GM13977 (cell line): ENCODE results near the gene MAN2C1.

ENCODE experiments used
- DNase-seq: peaks from one replicate; pipeline ENCODE4 v3.0.0; 2012; ENCODE audit warnings: low spot score
- CTCF ChIP-seq: IDR thresholded peaks from 2 replicates; pipeline ENCODE4 v1.5.1; 2012; ENCODE audit warnings: mild to moderate bottlenecking, control low read depth; ENCODE audit not compliant: insufficient read depth; ENCODE audit errors: extremely low read depth, missing control alignments
- in situ Hi-C: fragments of 300-500 bp; cut with MboI; formaldehyde crosslinking; loops from one replicate; pipeline ENCODE4 v1.12.0; 2022; ENCODE audit warnings: low sequenced_read_pairs, low pct_unique_long_range_greater_than_20kb, mixed read lengths, inconsistent platforms; ENCODE audit not compliant: unreplicated experiment

Gene MAN2C1

GRCh38 chr15:75362642-75363249 lies 5.7 kb downstream of the MAN2C1 start:
- in situ Hi-C loops = loop anchor here (25.0 kb wide), 1 partner anchor 275 kb away; the partner anchor contains the start of genes IMP3, SNUPN and SNX33
- no peak for DNase-seq
- no peak for TF ChIP-seq CTCF

- no peak for TF ChIP-seq CTCF
- in situ Hi-C loops = loop anchor here (25.0 kb wide), 1 partner anchor 275 kb away; the partner anchor contains the start of genes IMP3, SNUPN and SNX33
- no peak for DNase-seq
Observed at GRCh38 chr15:75361989-75362641, 6.3 kb downstream of the MAN2C1 start.

GRCh38 chr15:75361361-75361988 lies 6.9 kb downstream of the MAN2C1 start:
- in situ Hi-C loops = loop anchor here (25.0 kb wide), 1 partner anchor 276 kb away; the partner anchor contains the start of genes IMP3, SNUPN and SNX33
- no peak for DNase-seq

GRCh38 chr15:75360856-75361255 lies 7.6 kb downstream of the MAN2C1 start:
- in situ Hi-C loops = loop anchor here (25.0 kb wide), 1 partner anchor 276 kb away; the partner anchor contains the start of genes IMP3, SNUPN and SNX33

More at GRCh38 chr15:75361361-75361988, 6.9 kb downstream of the MAN2C1 start:
- TF ChIP-seq CTCF = no peak

GRCh38 chr15:75360391-75360790 lies 8.0 kb downstream of the MAN2C1 start:
- no peak for TF ChIP-seq CTCF
- no peak for DNase-seq
- in situ Hi-C loops = loop anchor here (25.0 kb wide), 1 partner anchor 277 kb away; the partner anchor contains the start of genes IMP3, SNUPN and SNX33

More at GRCh38 chr15:75360856-75361255, 7.6 kb downstream of the MAN2C1 start:
- no peak for TF ChIP-seq CTCF
- DNase-seq = no peak

- in situ Hi-C loops = loop anchor here (25.0 kb wide), 1 partner anchor 278 kb away; the partner anchor contains the start of genes IMP3, SNUPN and SNX33
- no peak for TF ChIP-seq CTCF
- DNase-seq = no peak
Observed at GRCh38 chr15:75359537-75360250, 8.7 kb downstream of the MAN2C1 start.
